ENCODE results near the gene FTO.

The FTO gene

DNA sequence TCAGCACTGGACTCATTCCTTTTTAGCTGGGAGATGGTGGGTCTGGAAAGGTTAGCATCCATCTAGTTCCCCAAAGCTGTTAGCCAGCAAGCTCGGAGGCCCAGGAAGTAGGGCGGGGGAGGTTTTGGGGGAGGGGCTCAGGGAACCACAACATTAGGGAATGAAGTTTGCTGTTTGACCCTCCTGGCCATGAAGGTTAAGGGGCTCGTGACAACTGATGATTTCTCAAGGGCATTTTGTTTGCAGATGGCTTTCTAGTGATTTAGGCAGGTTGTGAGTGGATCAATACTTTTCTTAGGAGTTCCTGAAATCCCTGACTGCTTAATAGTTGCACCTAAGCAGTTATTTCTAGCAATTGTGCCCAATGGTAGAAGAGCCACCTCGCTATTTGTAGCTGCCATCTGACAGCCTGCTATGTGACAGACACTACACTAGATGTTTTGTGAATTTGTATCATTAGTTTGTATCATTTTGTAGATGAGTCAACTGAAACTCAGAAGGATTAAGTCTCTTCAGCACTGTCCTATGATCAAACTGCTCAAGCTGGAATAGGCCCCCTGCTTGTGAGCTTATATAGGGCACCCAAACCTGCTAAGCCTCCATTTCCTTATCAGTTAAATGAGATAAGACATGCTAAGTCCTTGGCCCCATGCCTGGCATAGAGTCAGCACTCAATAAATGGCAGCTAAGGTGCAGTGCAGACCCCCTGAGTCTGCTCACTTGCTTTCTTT is 436.3 kb downstream of the FTO start:
- DNase-seq = no peak

DNA sequence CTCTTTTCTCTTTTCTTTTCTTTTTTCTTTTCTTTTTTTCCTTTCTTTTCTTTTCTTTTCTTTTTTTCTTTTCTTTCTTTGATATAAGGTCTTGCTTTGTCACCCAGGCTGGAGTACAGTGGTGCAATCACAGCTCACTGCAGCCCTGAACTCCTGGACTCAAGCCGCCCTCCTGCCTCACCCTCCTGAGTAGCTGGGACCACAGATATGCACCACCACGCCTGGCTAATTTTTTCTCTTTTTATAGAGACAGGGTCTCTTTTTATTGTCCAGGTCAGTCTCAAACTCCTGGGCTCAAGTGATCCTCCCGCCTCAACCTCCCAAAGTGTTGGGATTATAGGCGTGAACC is 436.8 kb downstream of the FTO start:
- no peak for DNase-seq

DNA sequence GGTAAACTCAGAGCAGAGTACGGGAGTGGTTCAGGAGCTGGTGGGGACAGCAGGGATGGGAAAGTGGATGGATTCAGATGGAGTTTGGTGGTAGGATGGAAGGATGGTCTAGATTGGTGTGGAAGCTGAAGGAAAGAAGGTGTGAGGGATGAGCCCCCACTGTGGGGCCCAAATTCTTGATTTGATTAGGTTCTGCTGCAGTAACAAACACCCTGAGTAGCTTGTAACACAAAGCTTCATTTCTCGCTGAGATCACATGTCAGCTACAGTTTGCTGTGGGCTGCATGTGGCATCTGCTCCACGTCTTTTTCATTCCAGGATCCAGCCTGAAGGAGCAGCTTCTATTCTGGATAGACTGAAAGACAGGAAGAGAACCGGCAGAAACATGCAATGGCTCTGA is 438.8 kb downstream of the FTO start:
- no peak for DNase-seq

DNA sequence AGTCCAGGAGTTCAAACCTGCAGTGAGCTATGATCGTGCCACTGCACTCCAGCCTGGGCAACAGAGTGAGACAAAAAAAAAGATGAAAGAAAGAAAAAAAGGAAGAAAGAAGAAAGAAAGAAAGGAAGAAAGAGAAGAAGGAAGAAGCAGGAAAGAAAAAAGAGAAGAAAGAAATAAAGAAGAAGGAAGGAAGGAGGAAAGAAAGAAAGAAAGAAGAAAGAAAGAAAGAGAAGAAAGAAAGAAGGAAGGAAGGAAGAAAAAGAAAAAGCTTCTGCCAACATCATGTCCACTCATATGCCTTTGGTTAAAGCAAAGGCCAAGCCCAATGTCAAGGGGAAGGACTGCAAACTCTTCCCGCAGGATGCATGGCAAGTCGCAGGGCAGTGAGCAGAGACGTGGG is 439.5 kb downstream of the FTO start:
- DNase-seq = no peak

DNA sequence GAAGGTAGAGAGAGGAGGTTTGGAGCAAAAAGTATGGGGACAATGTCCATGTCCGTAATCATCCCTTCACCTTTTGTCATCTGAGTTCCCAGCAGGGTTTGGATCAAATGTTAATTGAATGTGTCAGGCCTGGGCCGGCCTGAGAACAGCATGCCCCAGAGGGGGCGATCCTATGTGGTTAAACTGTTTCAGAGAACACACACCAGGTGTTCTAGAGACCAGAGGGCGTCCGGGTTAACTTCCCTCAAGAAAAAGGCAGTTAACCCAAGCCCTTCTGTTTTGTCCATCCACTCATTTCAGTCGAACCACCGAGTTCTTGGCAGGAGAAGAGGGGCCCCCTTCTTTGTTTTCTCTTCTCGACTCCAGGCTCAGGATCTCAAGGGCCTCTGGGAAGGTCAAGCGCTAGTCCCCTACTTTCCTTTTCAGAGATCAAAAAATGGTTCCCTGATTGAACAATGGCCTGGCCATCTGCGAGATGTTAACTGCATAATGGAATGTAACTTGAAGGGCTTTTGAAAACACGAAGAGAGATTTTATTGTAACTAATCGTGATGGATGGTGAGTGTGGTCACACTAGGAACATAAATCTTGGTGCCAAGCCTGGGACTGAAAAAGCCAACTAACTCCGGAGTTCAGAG is 440.1 kb downstream of the FTO start:
- DNase-seq = no peak

DNA sequence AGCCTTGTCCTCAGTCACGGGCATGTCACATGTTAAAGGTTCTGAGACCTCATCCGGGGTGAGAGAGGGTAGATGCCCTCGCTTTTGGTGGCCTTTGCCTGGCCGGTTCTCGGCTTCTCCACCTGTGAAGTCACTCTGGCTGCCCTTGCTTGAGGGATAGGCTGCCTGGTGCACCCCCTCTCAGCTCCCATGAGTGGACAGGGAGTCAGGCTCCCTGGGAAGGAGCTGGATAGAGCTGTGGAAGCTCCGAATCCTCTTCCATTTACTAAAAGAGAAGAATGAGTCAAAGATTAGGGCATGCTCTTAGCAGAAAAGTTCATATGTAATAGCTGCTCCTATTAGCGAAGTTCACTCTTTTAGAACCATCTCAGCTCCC is 440.6 kb downstream of the FTO start:
- no peak for DNase-seq

DNA sequence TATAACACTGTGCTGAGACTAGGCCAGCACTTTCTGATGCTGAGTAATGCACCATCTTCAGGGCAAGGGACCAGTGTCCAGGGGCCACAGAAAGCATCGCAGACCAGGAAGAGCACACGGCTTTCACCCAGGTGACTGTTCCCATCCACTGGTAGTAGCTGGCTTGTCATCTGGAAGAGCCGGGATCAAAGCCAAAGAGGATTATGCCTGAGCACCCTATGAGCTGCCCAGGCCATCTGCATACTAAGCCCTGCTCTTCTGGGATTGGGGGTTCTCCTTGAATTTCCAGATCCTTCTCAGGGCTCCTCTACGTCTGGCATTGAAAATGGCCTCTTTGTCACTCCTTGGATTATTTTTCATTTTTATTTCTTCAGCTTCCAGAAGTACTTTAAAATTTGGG is 441.9 kb downstream of the FTO start:
- DNase-seq = no peak

DNA sequence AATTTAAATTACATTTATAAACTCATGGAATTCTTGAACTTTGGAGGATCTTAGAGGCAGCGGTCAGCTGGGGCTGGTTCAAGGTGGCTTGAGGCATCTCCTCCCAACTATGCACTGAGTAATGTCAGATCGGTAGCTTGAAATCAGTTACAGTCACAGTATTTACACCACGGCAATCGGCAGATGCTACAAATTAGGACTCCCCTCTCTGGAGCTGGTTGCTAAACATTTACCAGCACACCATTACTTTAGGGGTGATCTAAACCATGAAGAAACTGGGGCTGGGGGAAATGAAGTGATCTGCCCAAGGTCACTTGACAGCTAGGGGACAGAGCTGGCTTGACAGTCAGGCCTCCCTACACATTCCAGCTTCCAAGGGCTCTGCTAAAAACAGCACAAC is 445.0 kb downstream of the FTO start:
- no peak for DNase-seq

DNA sequence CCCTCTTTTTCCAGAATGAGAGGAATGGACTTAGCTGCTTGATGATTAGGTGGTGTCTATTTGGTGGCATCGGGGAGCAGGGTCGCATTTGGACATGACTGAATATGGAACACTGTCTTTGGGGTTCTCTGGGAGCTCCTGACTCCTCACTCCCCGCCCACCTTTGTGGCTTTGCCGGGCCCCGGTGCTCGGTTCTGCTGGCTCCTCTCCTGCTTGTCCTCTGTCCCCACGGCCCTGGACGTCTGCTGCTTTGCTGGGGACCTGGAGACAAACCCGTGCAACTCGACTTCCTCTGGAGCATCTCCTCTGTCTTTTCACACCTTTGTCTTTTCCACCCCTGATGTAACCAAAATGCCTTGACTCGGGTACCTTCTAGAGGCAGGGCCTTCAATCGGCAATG is 446.9 kb downstream of the FTO start:
- DNase-seq = no peak

DNA sequence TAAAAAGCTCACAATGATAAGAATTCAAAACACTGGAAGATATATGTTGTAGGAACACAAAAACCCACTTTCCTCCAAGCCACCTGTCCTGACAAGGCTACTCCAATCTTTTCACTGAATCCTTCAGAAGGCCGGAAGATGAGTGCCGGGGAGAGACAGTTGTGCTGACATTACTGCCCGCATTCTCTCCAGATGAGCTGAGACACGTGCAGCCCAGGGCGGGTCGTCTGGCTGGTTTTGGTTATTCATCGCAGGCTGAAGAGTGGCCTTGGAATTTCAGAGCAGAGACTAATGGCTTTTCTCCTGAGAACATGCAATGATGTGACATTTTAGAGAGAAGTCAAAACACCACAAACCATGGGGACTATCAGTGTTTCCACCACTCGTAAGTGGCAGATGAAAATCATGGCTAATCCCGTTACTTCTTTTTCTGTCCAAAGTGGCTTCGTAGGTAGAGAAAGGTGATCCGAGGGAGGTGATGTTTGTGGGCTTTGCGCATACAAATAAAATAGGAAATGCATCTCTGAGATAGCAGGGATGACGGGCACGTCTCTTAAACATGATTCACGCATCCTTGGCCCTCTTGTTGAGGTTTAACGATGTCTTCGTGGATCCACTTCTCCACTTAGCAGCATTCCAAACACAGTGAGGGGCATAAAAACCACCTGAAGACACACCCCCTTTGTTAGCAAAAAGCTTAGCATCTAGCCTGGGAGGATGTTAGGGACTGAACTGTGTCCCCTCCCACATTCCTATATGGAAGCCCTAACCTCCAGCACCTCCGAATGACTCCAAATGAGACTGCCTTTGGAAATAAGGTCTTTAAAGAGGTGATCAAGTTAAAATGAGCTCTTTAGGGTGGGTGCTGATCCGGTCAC is 448.6 kb downstream of the FTO start:
- no peak for DNase-seq

DNA sequence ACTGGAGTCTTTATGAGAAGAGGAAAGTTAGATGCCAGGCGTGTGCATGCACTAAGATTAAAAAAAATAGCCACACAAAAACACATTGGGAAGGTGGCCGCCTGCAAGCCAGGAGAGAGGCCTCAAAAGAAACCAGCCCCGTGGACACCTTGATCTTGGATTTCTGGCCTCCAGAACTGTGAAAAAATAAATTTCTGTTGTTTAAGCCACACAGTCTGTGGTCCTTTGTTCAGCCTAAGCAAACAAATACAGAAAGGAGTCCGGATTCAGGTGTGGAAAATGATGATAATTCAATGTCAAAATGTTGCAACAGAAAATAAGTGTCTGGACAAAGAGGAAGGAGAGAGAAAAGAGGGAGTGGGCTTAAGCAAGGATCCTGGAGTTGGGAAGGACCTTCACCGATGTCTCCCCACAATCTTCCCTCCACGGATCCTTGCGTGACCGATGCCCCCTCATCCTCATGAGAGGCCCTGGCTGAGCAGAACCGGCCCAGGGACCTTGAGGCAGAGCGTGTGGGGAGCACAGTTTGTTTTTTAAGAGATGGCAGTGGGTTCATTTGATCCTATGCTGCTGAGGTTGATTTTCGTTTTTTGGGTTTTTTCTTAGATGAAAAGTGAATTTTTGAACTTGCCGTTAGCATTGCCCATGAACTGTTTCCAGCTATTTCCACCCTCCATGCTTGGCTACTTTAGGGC is 449.4 kb downstream of the FTO start:
- DNase-seq = no peak

DNA sequence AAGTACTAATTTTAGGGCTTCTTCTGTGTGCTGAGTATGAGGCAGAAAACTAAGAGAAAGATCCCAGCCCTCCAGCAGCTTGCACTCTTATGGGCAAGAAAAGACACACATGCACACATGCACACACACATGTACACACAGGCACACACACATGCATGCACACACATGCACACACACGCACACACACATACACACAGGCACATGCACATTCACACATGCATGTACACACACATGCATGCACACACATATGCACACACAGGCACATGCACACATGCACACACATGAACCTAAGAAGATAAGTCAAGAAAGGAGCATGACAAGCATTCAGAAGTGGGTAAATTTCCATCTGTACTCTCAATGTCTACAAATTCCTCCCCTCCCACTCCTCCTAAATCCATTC is 452.4 kb downstream of the FTO start:
- no peak for DNase-seq

DNA sequence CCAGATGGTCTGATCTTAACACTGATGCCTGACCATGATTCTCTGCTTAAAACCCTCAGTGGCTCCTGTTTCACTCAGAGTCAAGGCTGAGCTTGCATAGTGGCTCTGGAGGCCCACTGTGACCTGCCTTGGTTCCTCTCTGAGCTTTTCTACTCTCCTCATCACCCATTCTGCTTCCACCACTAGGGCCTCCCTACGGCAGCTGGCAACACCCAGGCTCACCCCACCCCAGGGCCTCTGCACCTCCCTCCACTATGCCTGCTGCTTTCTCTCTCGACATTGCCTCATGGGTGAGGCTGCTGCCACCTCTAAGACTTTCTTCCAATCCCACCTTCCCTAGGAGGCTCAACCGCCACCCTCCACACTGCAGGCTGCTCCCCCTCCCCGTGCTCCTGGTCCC is 455.0 kb downstream of the FTO start:
- no peak for DNase-seq

DNA sequence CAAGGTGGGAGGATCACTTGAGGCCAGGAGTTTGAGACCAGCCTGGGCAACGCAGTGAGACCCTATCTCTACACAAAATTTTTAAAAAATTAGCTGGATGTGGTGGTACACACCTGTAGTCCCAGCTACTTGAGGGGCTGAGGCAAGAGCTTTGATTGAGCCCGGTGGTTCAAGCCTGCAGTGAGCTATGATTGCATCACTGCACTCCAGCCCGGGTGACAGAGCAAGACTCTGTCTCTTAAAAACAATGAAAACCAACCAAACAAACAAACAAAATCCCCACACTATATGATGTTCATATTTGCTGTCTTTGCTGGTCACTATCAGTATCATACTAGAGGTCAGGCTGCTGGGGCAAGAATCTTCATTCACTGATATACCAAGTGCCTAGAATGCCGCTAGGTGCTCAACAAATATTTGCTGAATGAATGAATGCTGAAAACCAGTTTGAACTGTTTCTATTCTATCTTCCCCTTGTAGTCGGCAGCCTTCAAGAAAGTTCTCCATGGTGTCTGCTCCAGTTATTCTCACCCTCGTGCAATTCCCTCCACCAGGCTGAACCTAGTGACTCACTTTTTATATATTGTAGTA is 455.6 kb downstream of the FTO start:
- no peak for DNase-seq

DNA sequence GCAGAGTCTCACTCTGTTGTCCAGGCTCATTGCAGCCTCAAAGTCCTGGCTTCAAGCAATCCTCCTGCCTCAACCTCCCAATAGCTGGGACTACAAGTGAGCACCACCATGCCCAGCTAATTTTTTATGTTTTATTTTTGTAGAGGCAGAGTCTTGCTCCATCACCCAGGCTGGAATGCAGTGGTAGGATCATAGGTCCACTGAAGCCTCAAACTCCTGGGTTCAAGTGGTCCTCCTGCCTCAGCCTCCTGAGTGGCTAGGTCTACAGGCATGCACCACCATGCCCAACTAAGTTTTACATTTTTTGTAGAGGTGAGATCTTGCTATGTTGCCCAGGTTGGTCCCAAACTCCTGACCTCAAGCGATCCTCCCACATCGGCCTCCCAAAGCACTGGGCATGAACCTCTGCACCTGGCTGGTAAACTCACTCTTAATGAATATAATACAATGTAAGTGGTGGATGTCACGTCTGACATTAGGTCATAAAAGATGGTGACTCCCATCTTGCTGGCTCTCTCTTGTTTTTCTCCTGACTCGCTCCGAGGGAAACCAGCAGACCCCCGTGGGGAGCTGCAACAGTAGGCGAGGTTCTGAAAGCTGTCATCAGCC is 456.4 kb downstream of the FTO start:
- DNase-seq = no peak

DNA sequence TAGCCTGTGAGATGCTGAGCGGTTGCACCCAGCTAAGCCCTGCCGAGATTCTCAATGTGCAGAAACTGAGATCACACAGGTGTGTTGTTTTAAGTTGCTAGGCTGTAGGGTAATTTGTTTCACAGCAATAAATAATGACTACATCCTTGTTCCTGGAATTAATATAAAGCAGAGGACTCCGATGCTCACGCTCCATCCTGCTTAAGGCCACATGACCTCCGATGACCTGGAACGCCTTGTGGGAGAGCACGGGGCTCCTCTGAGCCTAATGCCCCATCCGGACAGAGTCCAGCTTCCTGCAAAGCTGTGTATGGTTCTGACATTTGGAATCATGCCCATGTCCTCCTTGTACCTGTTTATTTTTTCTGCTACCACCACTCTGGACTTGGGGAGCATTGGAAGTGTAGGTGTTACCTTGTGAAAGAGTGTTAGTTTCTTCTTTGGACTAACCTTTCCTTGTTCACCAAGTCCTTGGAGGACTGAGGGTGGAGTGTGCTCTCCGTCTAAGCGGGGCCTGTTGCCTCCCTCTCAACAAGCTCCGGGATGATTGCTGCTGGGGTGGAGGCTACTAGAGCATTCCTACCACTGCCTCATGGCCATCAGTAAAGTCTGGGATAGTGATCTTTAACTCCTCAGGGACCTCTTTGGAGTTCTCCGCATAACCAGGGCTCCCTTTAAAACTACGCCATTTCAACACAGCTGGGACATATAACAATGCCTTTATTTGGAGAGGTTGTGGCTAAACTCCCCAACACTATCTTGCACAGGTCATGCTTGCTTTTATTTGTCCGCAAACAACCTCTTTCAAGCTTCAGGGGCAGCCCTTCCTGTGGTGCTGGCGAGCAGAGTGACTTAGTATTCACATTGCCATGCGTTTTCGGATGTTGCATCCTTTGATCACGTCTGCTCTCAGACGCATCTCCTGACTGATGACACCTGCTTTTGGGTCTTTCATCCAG is 457.3 kb downstream of the FTO start:
- DNase-seq = no peak

DNA sequence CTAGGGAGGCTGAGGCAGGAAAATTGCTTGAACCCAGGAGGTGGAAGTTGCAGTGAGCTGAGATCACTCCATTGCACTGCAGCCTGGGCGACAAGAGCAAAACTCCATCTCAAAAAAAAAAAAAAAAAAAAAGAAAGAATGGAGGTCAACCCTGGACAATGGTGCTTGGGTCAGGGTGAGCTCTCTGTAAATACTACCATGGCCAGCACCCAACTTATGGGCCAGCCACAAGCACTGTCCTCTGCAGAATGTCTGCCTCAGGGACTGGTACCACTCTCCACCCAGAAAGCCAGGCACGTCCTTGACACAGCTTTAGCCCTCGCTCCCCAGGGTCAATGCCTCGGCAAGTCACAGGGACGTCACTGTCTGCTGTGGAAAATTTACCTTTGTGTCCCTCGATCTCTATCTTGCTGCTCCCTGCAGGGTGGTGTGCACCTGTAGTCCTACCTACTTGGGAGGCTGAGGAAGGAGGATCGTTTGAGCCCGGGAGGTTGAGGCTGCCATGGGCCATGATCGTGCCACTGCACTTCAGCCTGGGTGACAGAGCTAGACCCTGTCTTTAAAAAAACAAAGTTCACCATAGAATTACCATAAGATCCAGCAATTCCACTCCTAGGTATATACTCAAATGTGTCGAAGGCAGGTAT is 459.4 kb downstream of the FTO start:
- DNase-seq = no peak

DNA sequence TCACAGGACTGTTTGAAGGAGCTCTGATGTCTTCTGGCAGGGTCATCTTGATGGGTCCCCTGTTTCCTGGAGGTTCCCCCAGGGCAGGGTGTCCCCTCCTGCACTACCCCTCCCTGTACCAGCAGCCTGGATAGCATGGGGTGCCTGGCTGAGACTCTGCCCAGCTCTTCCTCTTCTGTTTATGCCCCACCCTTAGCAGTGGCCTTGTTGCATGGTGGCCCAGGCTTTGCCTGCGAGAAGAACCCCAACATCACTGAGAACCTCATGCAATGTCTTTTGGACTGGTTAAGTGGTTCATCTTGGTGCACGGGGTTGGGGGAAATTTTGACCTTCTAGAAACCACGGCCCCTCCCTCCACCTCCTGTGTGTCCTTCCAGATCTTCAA is 460.8 kb downstream of the FTO start:
- DNase-seq = no peak

DNA sequence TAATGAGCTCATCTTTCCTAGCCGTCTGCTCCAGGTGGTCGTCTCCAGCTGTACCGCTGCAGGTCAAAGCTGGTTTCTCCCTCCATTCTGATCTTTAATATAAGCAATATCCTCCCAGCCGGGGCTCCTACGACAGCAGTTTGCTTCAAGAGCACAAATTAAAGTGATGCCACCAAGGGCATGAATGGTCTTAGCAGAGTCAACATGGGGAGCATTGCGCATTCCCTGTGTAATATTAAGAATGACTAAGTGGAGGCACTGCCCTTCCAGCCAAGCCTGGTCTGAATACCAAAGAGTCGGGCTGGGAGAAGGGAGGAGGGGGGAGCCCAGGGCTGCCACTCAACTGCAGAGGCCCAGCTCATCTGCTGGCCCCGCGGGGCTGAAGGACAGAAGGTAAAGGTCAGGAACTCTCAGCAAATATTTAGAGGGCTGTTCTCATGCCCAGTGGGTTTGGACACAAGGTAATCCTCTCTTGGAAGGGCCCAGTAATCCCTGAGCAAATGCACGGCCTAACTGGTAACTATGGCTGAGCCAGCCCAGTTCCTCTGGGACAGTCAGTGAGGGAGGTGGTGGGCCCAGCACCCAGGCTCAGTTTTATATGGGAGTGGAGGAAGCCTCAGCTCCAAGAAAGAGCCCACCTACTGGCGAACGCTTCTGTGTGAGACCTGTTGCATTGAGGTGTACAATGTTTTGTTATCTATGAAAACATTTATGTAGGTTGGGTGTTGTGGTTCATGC is 461.4 kb downstream of the FTO start:
- no peak for DNase-seq
